Nephron (organoid): Measurements from ENCODE around the gene LRRC3.

Source experiments
- H3K27ac Mint-ChIP-seq, 3 experiments: 2 replicates each; pipeline ENCODE4 v1.8.0; 2020; ENCODE audit warnings: mixed read lengths in 3 of 3, mild to moderate bottlenecking in 2 of 3, moderate library complexity in 1 of 3
- H3K27me3 Mint-ChIP-seq: 2 replicates; pipeline ENCODE4 v1.8.0; 2021; ENCODE audit warnings: low read depth, mild to moderate bottlenecking, moderate library complexity, mixed read lengths
- H3K36me3 Mint-ChIP-seq: 2 replicates; pipeline ENCODE4 v1.8.0; 2020; ENCODE audit warnings: low read depth, mixed read lengths
- H3K4me1 Mint-ChIP-seq: 2 replicates; pipeline ENCODE4 v1.8.0; 2020; ENCODE audit warnings: mixed read lengths
- H3K4me3 Mint-ChIP-seq, 3 experiments: 2 replicates each; pipeline ENCODE4 v1.8.0; 2020; ENCODE audit warnings: mild to moderate bottlenecking in 3 of 3, mixed read lengths in 3 of 3, moderate library complexity in 2 of 3
- H3K9me3 Mint-ChIP-seq: 2 replicates; pipeline ENCODE4 v1.8.0; 2020; ENCODE audit warnings: mixed read lengths
- TF ChIP-seq, protein P1 (sequence below), 3 experiments: fragments of 200-600 bp; sonication (generic); IDR thresholded peaks; one replicate each; pipeline ENCODE4 v1.5.0; 2021; ENCODE audit warnings: antibody characterized with exemption in 3 of 3; ENCODE audit not compliant: unreplicated experiment in 3 of 3

LRRC3 gene, protein sequence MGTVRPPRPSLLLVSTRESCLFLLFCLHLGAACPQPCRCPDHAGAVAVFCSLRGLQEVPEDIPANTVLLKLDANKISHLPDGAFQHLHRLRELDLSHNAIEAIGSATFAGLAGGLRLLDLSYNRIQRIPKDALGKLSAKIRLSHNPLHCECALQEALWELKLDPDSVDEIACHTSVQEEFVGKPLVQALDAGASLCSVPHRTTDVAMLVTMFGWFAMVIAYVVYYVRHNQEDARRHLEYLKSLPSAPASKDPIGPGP

DNA sequence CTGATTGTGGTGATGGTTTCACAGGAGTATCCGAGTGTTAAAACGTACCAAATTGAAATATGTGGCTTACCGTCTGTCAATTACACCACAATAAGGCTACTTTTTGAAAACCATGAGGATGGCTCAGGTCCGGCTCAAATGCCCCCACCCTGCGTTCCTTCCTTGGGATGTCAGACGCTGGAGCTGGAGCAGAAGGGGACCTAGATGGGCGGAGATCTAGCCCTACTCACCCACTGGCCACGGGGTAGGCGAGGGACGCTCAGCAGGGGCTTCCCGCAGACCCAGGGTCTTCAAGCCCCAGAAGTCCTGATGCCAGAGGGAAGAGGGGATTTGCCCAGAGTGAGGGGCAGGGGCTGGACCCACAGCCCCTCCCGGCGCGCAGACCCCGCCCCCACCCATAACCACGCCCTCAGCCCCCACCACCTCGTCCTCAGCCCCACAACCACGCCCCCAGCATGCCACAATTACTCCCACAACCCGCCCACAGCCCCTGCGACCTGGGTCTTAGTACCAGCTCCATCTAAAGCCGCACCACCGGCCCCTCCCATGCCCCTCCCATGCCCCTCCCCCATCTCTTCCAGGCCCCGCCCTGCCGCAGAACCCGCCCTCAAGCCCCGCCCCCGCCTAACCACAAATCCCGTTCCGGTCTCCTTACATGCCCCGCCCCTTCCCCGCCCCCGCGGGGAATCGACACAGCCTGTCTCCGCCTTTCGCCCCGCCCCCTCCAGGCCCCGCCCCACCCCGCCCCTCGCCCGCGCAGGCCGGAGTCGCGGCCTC is at the start of gene LRRC3:
Gene LRRC3 (plus strand): TSS at position 764 of the 777 bp plus-strand sequence. CDS start 1,135 bp downstream, outside the sequence.
- Mint-ChIP-seq H3K27ac (no peak within 1 kb of the TSS), H3K4me1 (no peaks in the 10 kb centered on the region), H3K4me3 (peak within 1 kb of the TSS; percentile 82 to 85 (median 83)), H3K36me3 (peaks cover 4% of the 10 kb centered on the region), H3K27me3 (peaks cover 22% of the 10 kb centered on the region), H3K9me3 (peaks cover 12% of the 10 kb centered on the region)
- TF ChIP-seq, protein P1, sequence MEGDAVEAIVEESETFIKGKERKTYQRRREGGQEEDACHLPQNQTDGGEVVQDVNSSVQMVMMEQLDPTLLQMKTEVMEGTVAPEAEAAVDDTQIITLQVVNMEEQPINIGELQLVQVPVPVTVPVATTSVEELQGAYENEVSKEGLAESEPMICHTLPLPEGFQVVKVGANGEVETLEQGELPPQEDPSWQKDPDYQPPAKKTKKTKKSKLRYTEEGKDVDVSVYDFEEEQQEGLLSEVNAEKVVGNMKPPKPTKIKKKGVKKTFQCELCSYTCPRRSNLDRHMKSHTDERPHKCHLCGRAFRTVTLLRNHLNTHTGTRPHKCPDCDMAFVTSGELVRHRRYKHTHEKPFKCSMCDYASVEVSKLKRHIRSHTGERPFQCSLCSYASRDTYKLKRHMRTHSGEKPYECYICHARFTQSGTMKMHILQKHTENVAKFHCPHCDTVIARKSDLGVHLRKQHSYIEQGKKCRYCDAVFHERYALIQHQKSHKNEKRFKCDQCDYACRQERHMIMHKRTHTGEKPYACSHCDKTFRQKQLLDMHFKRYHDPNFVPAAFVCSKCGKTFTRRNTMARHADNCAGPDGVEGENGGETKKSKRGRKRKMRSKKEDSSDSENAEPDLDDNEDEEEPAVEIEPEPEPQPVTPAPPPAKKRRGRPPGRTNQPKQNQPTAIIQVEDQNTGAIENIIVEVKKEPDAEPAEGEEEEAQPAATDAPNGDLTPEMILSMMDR (IDR thresholded peaks at IDR 0.05; ENCODE audit: unreplicated experiment in 3 of 3), result no peak

DNA sequence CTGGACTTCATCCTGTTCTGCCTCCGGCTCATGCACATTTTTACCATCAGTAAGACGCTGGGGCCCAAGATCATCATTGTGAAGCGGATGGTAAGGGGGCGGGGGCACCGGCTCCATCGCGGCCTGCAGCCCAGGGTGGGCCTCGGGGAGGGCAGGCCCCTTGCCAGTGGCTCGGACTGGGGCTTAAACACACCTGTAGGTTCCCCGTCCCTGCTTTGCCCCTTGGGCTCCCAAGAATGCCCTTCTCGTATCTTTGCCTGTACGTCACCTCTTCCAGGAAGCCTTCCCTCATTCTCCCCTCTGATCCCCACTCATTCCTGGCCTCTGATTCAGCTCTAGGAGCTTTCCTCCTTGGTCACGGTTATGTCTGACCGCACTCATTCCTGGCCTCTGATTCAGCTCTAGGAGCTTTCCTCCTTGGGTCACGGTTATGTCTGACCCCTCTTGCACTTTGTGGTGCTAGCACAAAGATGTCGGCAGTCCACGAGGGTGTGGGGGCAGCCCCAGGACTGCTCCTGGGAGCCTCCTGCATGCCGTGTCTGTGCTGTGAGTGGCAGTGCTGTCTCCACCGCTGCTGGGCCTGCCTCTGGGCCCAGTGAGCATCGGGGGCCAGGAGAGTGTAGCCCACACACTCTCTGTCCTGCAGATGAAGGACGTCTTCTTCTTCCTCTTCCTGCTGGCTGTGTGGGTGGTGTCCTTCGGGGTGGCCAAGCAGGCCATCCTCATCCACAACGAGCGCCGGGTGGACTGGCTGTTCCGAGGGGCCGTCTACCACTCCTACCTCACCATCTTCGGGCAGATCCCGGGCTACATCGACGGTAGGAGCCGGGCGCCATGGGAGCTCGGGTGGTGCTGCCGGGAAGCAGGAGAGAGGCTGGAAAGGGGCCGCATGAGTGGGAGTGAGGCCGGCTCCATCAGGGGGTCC is 49.1 kb upstream of the LRRC3 start:
- Mint-ChIP-seq H3K4me3 (no peak overlapping the region), H3K36me3 (no peaks in the 10 kb centered on the region)

DNA sequence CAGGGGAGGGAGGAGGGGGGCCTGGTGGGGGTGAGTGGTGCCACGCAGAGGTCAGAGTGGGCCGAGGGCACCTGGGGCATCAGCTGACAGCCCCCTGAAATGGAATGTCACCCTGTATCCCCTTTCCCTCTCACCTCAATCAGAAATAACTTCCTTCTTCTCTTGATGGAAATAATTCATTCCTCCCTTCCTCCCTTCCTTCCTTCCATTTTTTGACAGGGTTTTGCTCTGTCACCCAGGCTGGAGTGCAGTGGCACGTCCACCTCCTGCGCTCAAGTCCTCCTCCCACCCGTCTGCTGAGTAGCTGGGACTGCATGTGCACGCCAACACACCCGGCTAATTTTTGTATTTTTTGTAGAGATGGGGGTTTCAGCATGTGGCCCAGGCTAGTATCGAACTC is 48.4 kb upstream of the LRRC3 start:
- Mint-ChIP-seq H3K9me3 (peaks cover 16% of the 10 kb centered on the region), H3K27ac (no peak overlapping the region), H3K36me3 (no peaks in the 10 kb centered on the region), H3K4me3 (no peak overlapping the region), H3K27me3 (no peaks in the 10 kb centered on the region), H3K4me1 (no peaks in the 10 kb centered on the region)
- TF ChIP-seq, protein P1 (IDR thresholded peaks at IDR 0.05; ENCODE audit: unreplicated experiment in 3 of 3), result no peak

More for the DNA sequence above, 49.1 kb upstream of the LRRC3 start:
- no peak overlapping the region for H3K27ac Mint-ChIP-seq
- H3K27me3 Mint-ChIP-seq, result peaks cover 3% of the 10 kb centered on the region
- H3K4me1 Mint-ChIP-seq, result no peaks in the 10 kb centered on the region
- TF ChIP-seq, protein P1 (IDR thresholded peaks at IDR 0.05; ENCODE audit: unreplicated experiment in 3 of 3), result no peak
- peaks cover 16% of the 10 kb centered on the region for H3K9me3 Mint-ChIP-seq

DNA sequence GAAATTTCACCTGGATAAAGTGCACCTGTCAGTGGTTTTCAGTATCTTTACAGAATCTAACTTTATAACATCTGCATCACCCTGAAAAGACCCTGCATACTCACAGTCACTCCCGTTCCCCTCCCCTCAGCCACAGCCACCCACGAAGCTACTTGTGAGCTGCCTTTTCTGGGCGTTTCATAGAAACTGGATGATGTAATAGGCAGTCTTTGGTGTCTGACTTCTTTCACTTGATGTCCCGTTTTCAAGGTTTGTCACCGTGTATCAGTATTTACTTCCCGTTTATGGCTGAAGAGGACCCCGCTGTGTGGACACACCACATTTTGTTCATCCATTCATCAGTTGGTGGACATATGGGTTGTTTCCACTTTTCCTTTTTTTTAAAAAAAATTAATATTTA is 47.8 kb upstream of the LRRC3 start:
- Mint-ChIP-seq H3K36me3 (no peaks in the 10 kb centered on the region), H3K9me3 (peaks cover 22% of the 10 kb centered on the region), H3K4me1 (no peaks in the 10 kb centered on the region), H3K27me3 (no peaks in the 10 kb centered on the region), H3K27ac (no peak overlapping the region), H3K4me3 (no peak overlapping the region)
- TF ChIP-seq, protein P1 (IDR thresholded peaks at IDR 0.05; ENCODE audit: unreplicated experiment in 3 of 3), result no peak

DNA sequence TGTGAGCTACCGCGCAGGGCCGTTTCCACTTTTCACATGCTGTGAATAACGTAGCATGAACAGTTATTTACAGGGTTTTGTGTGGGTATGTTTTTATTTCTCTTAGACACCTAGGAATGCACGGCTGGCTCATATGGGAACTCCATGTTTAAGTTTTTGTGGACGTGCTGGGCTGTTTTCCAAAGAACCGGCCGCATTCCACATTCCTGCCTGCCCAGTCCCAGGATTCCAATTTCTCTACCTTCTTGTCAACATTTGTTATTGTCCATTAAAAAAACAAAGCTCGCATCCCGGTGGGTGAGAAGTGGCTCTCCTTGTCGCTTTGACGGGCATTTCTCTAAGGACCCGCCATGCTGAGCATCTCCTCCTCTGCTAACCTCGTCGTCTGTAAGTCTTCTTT is 47.1 kb upstream of the LRRC3 start:
- Mint-ChIP-seq H3K4me3 (no peak overlapping the region), H3K27ac (no peak overlapping the region), H3K27me3 (no peaks in the 10 kb centered on the region), H3K36me3 (no peaks in the 10 kb centered on the region), H3K9me3 (peaks cover 23% of the 10 kb centered on the region), H3K4me1 (no peaks in the 10 kb centered on the region)
- TF ChIP-seq, protein P1 (IDR thresholded peaks at IDR 0.05; ENCODE audit: unreplicated experiment in 3 of 3), result no peak
